HG02973 (cell line): ENCODE data around the gene EIF1AX.
"Not testable (repeated sequence)": the region's sequence is repeated elsewhere in the genome, so short reads cannot be mapped to it uniquely, and the experiment has no call there.

Experiments used
- ATAC-seq: cut with Tn5 transposase; IDR thresholded peaks from one replicate; pipeline ENCODE4 v1.9.1; 2021; ENCODE audit warnings: moderate library complexity; ENCODE audit not compliant: unreplicated experiment

Gene EIF1AX

GRCh38 chrX:20141281-20142220 lies at the start of gene EIF1AX:
TSS of gene EIF1AX (minus strand) at chrX:20141838. CDS start at chrX:20141640, 198 bp downstream.
- ATAC-seq = peak; percentile 97

GRCh38 chrX:20189171-20189570 lies 47.5 kb upstream of the EIF1AX start:
- no peak for ATAC-seq

- no peak for ATAC-seq
Observed at GRCh38 chrX:20181598-20182329, 40.1 kb upstream of the EIF1AX start.

GRCh38 chrX:20177093-20177492 lies 35.5 kb upstream of the EIF1AX start:
- ATAC-seq = no peak

- ATAC-seq = no peak
Observed at GRCh38 chrX:20173856-20174255, 32.2 kb upstream of the EIF1AX start.

GRCh38 chrX:20173313-20173712 lies 31.7 kb upstream of the EIF1AX start:
- ATAC-seq = no peak

GRCh38 chrX:20171887-20172286 lies 30.2 kb upstream of the EIF1AX start:
- ATAC-seq = no peak

GRCh38 chrX:20162516-20162915 lies 20.9 kb upstream of the EIF1AX start:
- not testable (repeated sequence) for ATAC-seq

GRCh38 chrX:20159797-20160385 lies 18.3 kb upstream of the EIF1AX start:
- ATAC-seq = no peak

- no peak for ATAC-seq
Observed at GRCh38 chrX:20151689-20152088, 10.1 kb upstream of the EIF1AX start.

- no peak for ATAC-seq
Observed at GRCh38 chrX:20149326-20149725, 7.7 kb upstream of the EIF1AX start.

GRCh38 chrX:20147561-20147960 lies 5.9 kb upstream of the EIF1AX start:
- no peak for ATAC-seq

- ATAC-seq = no peak
Observed at GRCh38 chrX:20144491-20144890, 2.9 kb upstream of the EIF1AX start.

GRCh38 chrX:20143561-20143960 lies 1.9 kb upstream of the EIF1AX start:
- no peak for ATAC-seq

GRCh38 chrX:20143111-20143510 lies 1.5 kb upstream of the EIF1AX start:
- ATAC-seq = no peak

- ATAC-seq = no peak
Observed at GRCh38 chrX:20140420-20140819, 1.2 kb downstream of the EIF1AX start.

- ATAC-seq = no peak
Observed at GRCh38 chrX:20139966-20140365, 1.7 kb downstream of the EIF1AX start.

- ATAC-seq = no peak
Observed at GRCh38 chrX:20135944-20136343, 5.7 kb downstream of the EIF1AX start.

- ATAC-seq = no peak
Observed at GRCh38 chrX:20132666-20133065, 9.0 kb downstream of the EIF1AX start.

GRCh38 chrX:20130357-20130756 lies 11.3 kb downstream of the EIF1AX start:
- no peak for ATAC-seq

- no peak for ATAC-seq
Observed at GRCh38 chrX:20129547-20129946, 12.1 kb downstream of the EIF1AX start.

GRCh38 chrX:20128670-20129069 lies 13.0 kb downstream of the EIF1AX start:
- no peak for ATAC-seq
